BE2C (cell line): ENCODE data around the gene EMSY.

Experiments
- DNase-seq: peaks from one replicate; pipeline ENCODE4 v3.0.0-alpha.2; 2020
- H3K27me3 ChIP-seq: fragments of 250-450 bp; sonication (Bioruptor Pico); 2 replicates; pipeline ENCODE4 v1.5.1; 2020; ENCODE audit warnings: mild to moderate bottlenecking
- H3K36me3 ChIP-seq: fragments of 250-450 bp; sonication (Bioruptor Pico); 2 replicates; pipeline ENCODE4 v1.5.1; 2020; ENCODE audit warnings: mild to moderate bottlenecking
- H3K4me1 ChIP-seq: fragments of 250-450 bp; sonication (Bioruptor Pico); 2 replicates; pipeline ENCODE4 v1.5.1; 2020
- H3K4me3 ChIP-seq: 2 replicates; pipeline ENCODE4 v1.5.1; 2011; ENCODE audit warnings: low read depth, low read length
- H3K9me3 ChIP-seq: fragments of 250-450 bp; sonication (Bioruptor Pico); 2 replicates; pipeline ENCODE4 v1.5.1; 2020
- CTCF ChIP-seq: IDR thresholded peaks from 2 replicates; pipeline ENCODE4 v1.5.1; 2012; ENCODE audit warnings: mild to moderate bottlenecking, low read depth, low read length

The EMSY gene

GRCh38 chr11:76426660-76427059, 18.2 kb upstream of the EMSY start:
- DNase-seq: no peak
- no peaks in the 10 kb centered on the region for H3K9me3 ChIP-seq
- no peaks in the 10 kb centered on the region for H3K4me1 ChIP-seq
- H3K4me3 ChIP-seq: no peak overlapping the region
- TF ChIP-seq CTCF: no peak
- H3K36me3 ChIP-seq: no peaks in the 10 kb centered on the region
- no peaks in the 10 kb centered on the region for H3K27me3 ChIP-seq

GRCh38 chr11:76436020-76436419, 8.8 kb upstream of the EMSY start:
- no peak for TF ChIP-seq CTCF
- H3K27me3 ChIP-seq: no peaks in the 10 kb centered on the region
- DNase-seq: no peak
- no peak overlapping the region for H3K4me3 ChIP-seq
- H3K36me3 ChIP-seq: no peaks in the 10 kb centered on the region
- H3K4me1 ChIP-seq: no peaks in the 10 kb centered on the region
- H3K9me3 ChIP-seq: no peaks in the 10 kb centered on the region

GRCh38 chr11:76443268-76443980, 1.4 kb upstream of the EMSY start:
- DNase-seq: no peak

GRCh38 chr11:76444065-76444383, 794 bp upstream of the EMSY start:
- TF ChIP-seq CTCF: no peak
- no peaks in the 10 kb centered on the region for H3K9me3 ChIP-seq
- H3K4me1 ChIP-seq: no peaks in the 10 kb centered on the region
- DNase-seq: no peak
- peaks cover 8% of the 10 kb centered on the region for H3K36me3 ChIP-seq
- H3K4me3 ChIP-seq: peak overlapping the region; percentile 69
- no peaks in the 10 kb centered on the region for H3K27me3 ChIP-seq

More at GRCh38 chr11:76443268-76443980, 1.4 kb upstream of the EMSY start:
- no peak for TF ChIP-seq CTCF
- Histone ChIP-seq H3K27me3 (no peaks in the 10 kb centered on the region), H3K4me1 (no peaks in the 10 kb centered on the region), H3K4me3 (peak overlapping the region; percentile 69), H3K9me3 (no peaks in the 10 kb centered on the region), H3K36me3 (peaks cover 8% of the 10 kb centered on the region)

- H3K9me3 ChIP-seq: no peaks in the 10 kb centered on the region
- H3K4me1 ChIP-seq: no peaks in the 10 kb centered on the region
- H3K4me3 ChIP-seq: peak overlapping the region; percentile 69
- H3K27me3 ChIP-seq: no peaks in the 10 kb centered on the region
- peaks cover 14% of the 10 kb centered on the region for H3K36me3 ChIP-seq
- DNase-seq: peak; percentile 86
- TF ChIP-seq CTCF: peak; percentile 24; the same call in 1 of the 2 replicates
Measured at GRCh38 chr11:76445121-76446084, 585 bp downstream of the EMSY start.

GRCh38 chr11:76448506-76448905, 3.7 kb downstream of the EMSY start:
- Histone ChIP-seq H3K9me3 (no peaks in the 10 kb centered on the region), H3K36me3 (peaks cover 20% of the 10 kb centered on the region), H3K27me3 (no peaks in the 10 kb centered on the region), H3K4me1 (no peaks in the 10 kb centered on the region), H3K4me3 (no peak overlapping the region)
- TF ChIP-seq CTCF: no peak
- DNase-seq: no peak
